ENCODE data around the gene IQCF6. TPM values are rescaled to one million over a fixed set of nuclear protein-coding genes. Genes with fewer than 3 reads are reported as not detected.
"Not testable (repeated sequence)": the region's sequence is repeated elsewhere in the genome, so short reads cannot be mapped to it uniquely, and the experiment has no call there.

Gene IQCF6
- total and polyA plus RNA-seq, 9 donors: not detected

DNA sequence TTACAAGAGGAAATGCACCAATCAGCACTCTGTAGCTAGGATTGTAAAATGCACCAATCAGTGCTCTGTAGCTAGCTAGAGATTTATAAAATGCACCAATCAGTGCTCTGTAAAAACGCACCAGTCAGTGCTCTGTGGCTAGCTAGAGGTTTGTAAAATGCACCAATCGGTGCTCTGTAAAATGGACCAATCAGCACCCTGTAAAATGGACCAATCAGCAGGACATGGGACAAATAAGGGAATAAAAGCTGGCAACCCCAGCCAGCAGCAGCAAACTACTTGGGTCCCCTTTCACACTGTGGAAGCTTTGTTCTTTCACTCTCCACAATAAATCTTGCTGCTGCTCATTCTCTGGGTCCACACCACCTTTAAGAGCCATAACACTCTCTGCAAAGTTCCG lies 36.7 kb downstream of the IQCF6 start:
- H3K4me1 ChIP-seq (ENCODE audit: control insufficient read depth, insufficient read depth, low read length); DNase-seq; H3K36me3 ChIP-seq (ENCODE audit: control insufficient read depth, insufficient read depth, low read length); H3K9me3 ChIP-seq (replicated peaks; ENCODE audit: control insufficient read depth, low read depth, low read length); H3K4me3 ChIP-seq (ENCODE audit: low read length); H3K27me3 ChIP-seq (ENCODE audit: control insufficient read depth, insufficient read depth, low read length); H3K27ac ChIP-seq (ENCODE audit: low read length): not testable (repeated sequence)
- 86% methylated on average over 3 of the region's 3 CpGs for WGBS (ENCODE audit: insufficient coverage)

GRCh38 chr3:51739110-51739509 lies 39.9 kb downstream of the IQCF6 start:
- H3K4me3 ChIP-seq (ENCODE audit: low read length): no peak overlapping the region
- H3K27ac ChIP-seq (ENCODE audit: low read length): no peak overlapping the region

DNA sequence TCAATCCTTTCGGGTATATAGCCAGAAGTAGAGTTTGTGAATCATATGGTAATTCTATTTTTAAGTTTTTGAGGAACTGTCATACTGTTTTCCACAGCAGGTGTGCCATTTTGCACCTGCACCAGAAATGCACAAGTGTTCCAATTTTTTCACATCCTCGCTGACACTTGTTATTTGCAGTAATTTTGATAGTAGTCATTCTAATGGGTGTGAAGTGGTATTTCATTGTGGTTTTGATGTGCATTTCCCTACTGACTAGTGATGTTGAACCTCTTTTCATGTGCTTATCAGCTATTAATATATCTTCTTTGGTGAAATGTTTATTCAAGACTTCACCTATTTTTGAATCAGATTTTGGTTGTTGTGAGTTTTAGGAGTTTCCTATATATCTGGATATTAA lies 43.1 kb downstream of the IQCF6 start:
- H3K4me3 ChIP-seq (ENCODE audit: low read length): no peak overlapping the region
- H3K27ac ChIP-seq (ENCODE audit: low read length): no peak overlapping the region
- H3K36me3 ChIP-seq (ENCODE audit: control insufficient read depth, insufficient read depth, low read length): no peaks in the 10 kb centered on the region
- no peak for DNase-seq
- no CpG with 5 or more reads among the region's 2 CpGs for WGBS (ENCODE audit: insufficient coverage)
- H3K27me3 ChIP-seq (ENCODE audit: control insufficient read depth, insufficient read depth, low read length): no peaks in the 10 kb centered on the region
- no peaks in the 10 kb centered on the region for H3K4me1 ChIP-seq (ENCODE audit: control insufficient read depth, insufficient read depth, low read length)
- no peaks in the 10 kb centered on the region for H3K9me3 ChIP-seq (replicated peaks; ENCODE audit: control insufficient read depth, low read depth, low read length)

More at GRCh38 chr3:51739110-51739509, 39.9 kb downstream of the IQCF6 start:
- no peak for DNase-seq
- no CpG with 5 or more reads among the region's 4 CpGs for WGBS (ENCODE audit: insufficient coverage)
- Histone ChIP-seq H3K27me3 (ENCODE audit: control insufficient read depth, insufficient read depth, low read length) (no peaks in the 10 kb centered on the region), H3K4me1 (ENCODE audit: control insufficient read depth, insufficient read depth, low read length) (no peaks in the 10 kb centered on the region), H3K36me3 (ENCODE audit: control insufficient read depth, insufficient read depth, low read length) (no peaks in the 10 kb centered on the region), H3K9me3 (replicated peaks; ENCODE audit: control insufficient read depth, low read depth, low read length) (no peaks in the 10 kb centered on the region)

DNA sequence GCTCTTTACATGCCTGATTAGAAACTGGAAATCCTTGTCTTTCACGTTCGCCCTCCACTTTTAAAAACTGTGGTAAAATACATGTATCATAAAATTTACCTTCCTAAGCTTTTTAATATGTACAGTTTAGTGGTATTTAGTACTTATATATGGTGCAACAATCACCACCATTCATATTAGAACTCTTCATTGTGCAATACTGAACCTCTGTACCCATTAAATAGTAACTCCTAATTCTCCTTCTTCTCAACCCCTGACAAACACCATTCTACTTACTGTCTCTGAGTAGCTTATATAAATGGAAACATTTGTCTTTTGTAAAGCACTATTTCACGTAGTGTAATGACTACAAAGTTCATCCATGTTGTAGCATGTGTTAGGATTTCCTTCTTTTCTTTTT lies 44.0 kb downstream of the IQCF6 start:
- H3K27ac ChIP-seq (ENCODE audit: low read length): no peak overlapping the region
- no peaks in the 10 kb centered on the region for H3K36me3 ChIP-seq (ENCODE audit: control insufficient read depth, insufficient read depth, low read length)
- WGBS (ENCODE audit: insufficient coverage): no CpG with 5 or more reads among the region's 3 CpGs
- H3K4me1 ChIP-seq (ENCODE audit: control insufficient read depth, insufficient read depth, low read length): no peaks in the 10 kb centered on the region
- DNase-seq: no peak
- H3K4me3 ChIP-seq (ENCODE audit: low read length): no peak overlapping the region
- H3K9me3 ChIP-seq (replicated peaks; ENCODE audit: control insufficient read depth, low read depth, low read length): no peaks in the 10 kb centered on the region
- no peaks in the 10 kb centered on the region for H3K27me3 ChIP-seq (ENCODE audit: control insufficient read depth, insufficient read depth, low read length)

- Histone ChIP-seq H3K9me3 (replicated peaks; ENCODE audit: control insufficient read depth, low read depth, low read length) (no peaks in the 10 kb centered on the region), H3K4me3 (ENCODE audit: low read length) (no peak overlapping the region), H3K27me3 (ENCODE audit: control insufficient read depth, insufficient read depth, low read length) (no peaks in the 10 kb centered on the region), H3K4me1 (ENCODE audit: control insufficient read depth, insufficient read depth, low read length) (no peaks in the 10 kb centered on the region), H3K27ac (ENCODE audit: low read length) (no peak overlapping the region), H3K36me3 (ENCODE audit: control insufficient read depth, insufficient read depth, low read length) (no peaks in the 10 kb centered on the region)
- no peak for DNase-seq
- WGBS (ENCODE audit: insufficient coverage): no CpG with 5 or more reads among the region's 3 CpGs
Measured at GRCh38 chr3:51734572-51734907, 44.5 kb downstream of the IQCF6 start.

DNA sequence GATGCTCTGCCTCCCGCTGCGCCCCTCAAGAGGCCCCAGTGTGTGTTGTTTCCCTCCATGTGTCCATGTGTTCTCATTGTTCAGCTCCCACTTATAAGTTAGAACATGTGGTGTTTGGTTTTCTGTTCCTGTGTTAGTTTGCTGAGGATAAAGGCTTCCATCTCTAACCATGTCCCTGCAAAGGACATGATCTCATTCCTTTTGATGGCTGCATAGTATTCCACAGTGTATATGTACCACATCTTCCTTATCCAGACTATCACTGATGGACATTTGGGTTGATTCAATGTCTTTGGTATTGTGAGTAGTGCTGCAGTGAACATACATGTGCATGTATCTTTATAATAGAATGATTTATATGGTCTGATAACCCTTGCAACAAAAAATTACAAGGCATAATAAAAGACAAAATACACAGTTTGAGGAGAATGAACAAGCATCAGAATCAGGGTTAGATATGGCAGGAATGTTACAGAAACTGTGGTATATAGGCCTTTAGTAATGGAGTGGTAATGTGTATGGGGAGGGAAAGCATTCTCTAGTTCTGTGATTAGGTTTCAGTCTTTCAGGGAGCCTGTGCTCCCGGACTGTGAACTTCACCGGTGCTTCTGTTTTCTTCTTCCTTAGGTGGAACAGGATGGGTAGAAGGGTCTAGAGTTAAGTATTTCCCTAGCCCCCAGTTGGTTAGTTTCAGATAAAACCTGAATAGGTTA lies 45.0 kb downstream of the IQCF6 start:
- Histone ChIP-seq H3K9me3 (replicated peaks; ENCODE audit: control insufficient read depth, low read depth, low read length) (no peaks in the 10 kb centered on the region), H3K4me3 (ENCODE audit: low read length) (no peak overlapping the region), H3K27ac (ENCODE audit: low read length) (no peak overlapping the region), H3K36me3 (ENCODE audit: control insufficient read depth, insufficient read depth, low read length) (no peaks in the 10 kb centered on the region), H3K27me3 (ENCODE audit: control insufficient read depth, insufficient read depth, low read length) (no peaks in the 10 kb centered on the region), H3K4me1 (ENCODE audit: control insufficient read depth, insufficient read depth, low read length) (no peaks in the 10 kb centered on the region)
- WGBS (ENCODE audit: insufficient coverage): no CpG with 5 or more reads among the region's 4 CpGs
- no peak for DNase-seq

GRCh38 chr3:51729042-51729633 lies 49.9 kb downstream of the IQCF6 start:
- Histone ChIP-seq H3K4me1 (ENCODE audit: control insufficient read depth, insufficient read depth, low read length) (no peaks in the 10 kb centered on the region), H3K9me3 (replicated peaks; ENCODE audit: control insufficient read depth, low read depth, low read length) (no peaks in the 10 kb centered on the region), H3K27me3 (ENCODE audit: control insufficient read depth, insufficient read depth, low read length) (no peaks in the 10 kb centered on the region), H3K27ac (ENCODE audit: low read length) (no peak overlapping the region), H3K4me3 (ENCODE audit: low read length) (no peak overlapping the region), H3K36me3 (ENCODE audit: control insufficient read depth, insufficient read depth, low read length) (no peaks in the 10 kb centered on the region)
- DNase-seq: no peak

Other genes starting within 250 kb of the IQCF6 start
- gene RAD54L2, start 240.5 kb downstream of the IQCF6 start, total RNA-seq: 9.2 TPM
- gene RAD54L2, start 240.5 kb downstream of the IQCF6 start, polyA plus RNA-seq (ENCODE audit: insufficient read depth in 1 of 8, insufficient read length in 8 of 8, low replicate concordance in 1 of 8): 10 to 100 TPM in 2 of 8 donors, 1 to 10 TPM in 6; 6.6 to 11.5 (median 8.4) TPM
- gene TEX264, start 108.0 kb downstream of the IQCF6 start, total RNA-seq: 25.4 TPM
- gene TEX264, start 108.0 kb downstream of the IQCF6 start, polyA plus RNA-seq (ENCODE audit: insufficient read depth in 1 of 8, insufficient read length in 8 of 8, low replicate concordance in 1 of 8): 10 to 100 TPM; 21.4 to 24.7 (median 22.4) TPM
- 0.31 TPM for gene GRM2, start 72.2 kb downstream of the IQCF6 start, total RNA-seq
- gene GRM2, start 72.2 kb downstream of the IQCF6 start, polyA plus RNA-seq (ENCODE audit: insufficient read depth in 1 of 8, insufficient read length in 8 of 8, low replicate concordance in 1 of 8): under 1 TPM; 0.36 to 0.78 (median 0.54) TPM
- gene IQCF2, start 82.4 kb upstream of the IQCF6 start, total RNA-seq: not detected
- gene IQCF2, start 82.4 kb upstream of the IQCF6 start, polyA plus RNA-seq (ENCODE audit: insufficient read depth in 1 of 8, insufficient read length in 8 of 8, low replicate concordance in 1 of 8): under 1 TPM in 1 of 8 donors, not detected in 7; 0.30 TPM
- gene IQCF5, start 96.4 kb upstream of the IQCF6 start, total RNA-seq: not detected
- not detected for gene IQCF5, start 96.4 kb upstream of the IQCF6 start, polyA plus RNA-seq (ENCODE audit: insufficient read depth in 1 of 8, insufficient read length in 8 of 8, low replicate concordance in 1 of 8)
- not detected for gene IQCF1, start 124.1 kb upstream of the IQCF6 start, total RNA-seq
- gene IQCF1, start 124.1 kb upstream of the IQCF6 start, polyA plus RNA-seq (ENCODE audit: insufficient read depth in 1 of 8, insufficient read length in 8 of 8, low replicate concordance in 1 of 8): not detected
- 15.3 TPM for gene RRP9, start 162.7 kb upstream of the IQCF6 start, total RNA-seq
- gene RRP9, start 162.7 kb upstream of the IQCF6 start, polyA plus RNA-seq (ENCODE audit: insufficient read depth in 1 of 8, insufficient read length in 8 of 8, low replicate concordance in 1 of 8): 10 to 100 TPM; 14.1 to 18.3 (median 16.4) TPM
- 5.6 TPM for gene PARP3, start 163.1 kb upstream of the IQCF6 start, total RNA-seq
- 1 to 10 TPM; 5.0 to 8.3 (median 6.3) TPM for gene PARP3, start 163.1 kb upstream of the IQCF6 start, polyA plus RNA-seq (ENCODE audit: insufficient read depth in 1 of 8, insufficient read length in 8 of 8, low replicate concordance in 1 of 8)
- 0.13 TPM for gene GPR62, start 176.1 kb upstream of the IQCF6 start, total RNA-seq
- gene GPR62, start 176.1 kb upstream of the IQCF6 start, polyA plus RNA-seq (ENCODE audit: insufficient read depth in 1 of 8, insufficient read length in 8 of 8, low replicate concordance in 1 of 8): under 1 TPM; 0.18 to 0.59 (median 0.52) TPM
- 48.0 TPM for gene PCBP4, start 188.2 kb upstream of the IQCF6 start, total RNA-seq
- gene PCBP4, start 188.2 kb upstream of the IQCF6 start, polyA plus RNA-seq (ENCODE audit: insufficient read depth in 1 of 8, insufficient read length in 8 of 8, low replicate concordance in 1 of 8): 10 to 100 TPM; 61.8 to 91.3 (median 74.4) TPM
- gene ABHD14B, start 194.8 kb upstream of the IQCF6 start, total RNA-seq: 11.8 TPM
- gene ABHD14B, start 194.8 kb upstream of the IQCF6 start, polyA plus RNA-seq (ENCODE audit: insufficient read depth in 1 of 8, insufficient read length in 8 of 8, low replicate concordance in 1 of 8): 10 to 100 TPM; 18.5 to 30.2 (median 23.6) TPM
- 15.9 TPM for gene ABHD14A, start 195.8 kb upstream of the IQCF6 start, total RNA-seq
- gene ABHD14A, start 195.8 kb upstream of the IQCF6 start, polyA plus RNA-seq (ENCODE audit: insufficient read depth in 1 of 8, insufficient read length in 8 of 8, low replicate concordance in 1 of 8): 10 to 100 TPM; 11.1 to 17.6 (median 13.8) TPM
- 13.8 TPM for gene ACY1, start 204.3 kb upstream of the IQCF6 start, total RNA-seq
- 10 to 100 TPM; 10.2 to 20.7 (median 13.9) TPM for gene ACY1, start 204.3 kb upstream of the IQCF6 start, polyA plus RNA-seq (ENCODE audit: insufficient read depth in 1 of 8, insufficient read length in 8 of 8, low replicate concordance in 1 of 8)
- 2,497 TPM for gene RPL29, start 216.7 kb upstream of the IQCF6 start, total RNA-seq
- 1,000 to 10,000 TPM; 2,610 to 3,484 (median 2,959) TPM for gene RPL29, start 216.7 kb upstream of the IQCF6 start, polyA plus RNA-seq (ENCODE audit: insufficient read depth in 1 of 8, insufficient read length in 8 of 8, low replicate concordance in 1 of 8)